Neural progenitor cell (in vitro differentiated cells): ENCODE data around the gene PIK3C2B. TPM values are rescaled to one million over a fixed set of nuclear protein-coding genes. Genes with fewer than 3 reads are reported as not detected.

Source experiments
- DNase-seq: peaks from one replicate; pipeline ENCODE4 v3.0.0-alpha.2; 2016; ENCODE audit warnings: low spot score
- H2AFZ ChIP-seq: fragments of 200-600 bp; sonication (generic); replicated peaks from 2 replicates; pipeline ENCODE4 v1.6.1; 2016; ENCODE audit warnings: antibody characterized with exemption
- H3F3A ChIP-seq: fragments of 200-600 bp; sonication (generic); 2 replicates; pipeline ENCODE4 v1.6.1; 2016; ENCODE audit warnings: antibody characterized with exemption, low read depth
- H3K27ac ChIP-seq: fragments of 200-600 bp; sonication (generic); 2 replicates; pipeline ENCODE4 v1.5.1; 2016; ENCODE audit warnings: mild to moderate bottlenecking
- H3K27me3 ChIP-seq: fragments of 200-600 bp; sonication (generic); 2 replicates; pipeline ENCODE4 v1.6.1; 2016; ENCODE audit warnings: mild to moderate bottlenecking, moderate library complexity
- H3K36me3 ChIP-seq: fragments of 200-600 bp; sonication (generic); 2 replicates; pipeline ENCODE4 v1.5.1; 2016
- H3K4me1 ChIP-seq: fragments of 200-600 bp; sonication (generic); 2 replicates; pipeline ENCODE4 v1.6.1; 2016; ENCODE audit warnings: mixed run types
- H3K4me2 ChIP-seq: fragments of 200-600 bp; sonication (generic); 2 replicates; pipeline ENCODE4 v1.6.1; 2016
- H3K4me3 ChIP-seq: fragments of 200-600 bp; sonication (generic); 2 replicates; pipeline ENCODE4 v1.5.1; 2016
- H3K79me2 ChIP-seq: fragments of 200-600 bp; sonication (generic); 2 replicates; pipeline ENCODE4 v1.6.1; 2016; ENCODE audit warnings: low read depth
- H3K9ac ChIP-seq: fragments of 200-600 bp; sonication (generic); 2 replicates; pipeline ENCODE4 v1.6.1; 2016
- H3K9me3 ChIP-seq: fragments of 200-600 bp; sonication (generic); 2 replicates; pipeline ENCODE4 v1.5.1; 2016; ENCODE audit warnings: low read depth
- H4K20me1 ChIP-seq: fragments of 200-600 bp; sonication (generic); 2 replicates; pipeline ENCODE4 v1.6.1; 2016; ENCODE audit warnings: low read depth
- H3K27ac Mint-ChIP-seq: 3 replicates; pipeline ENCODE4 v1.8.0; 2021; ENCODE audit warnings: mixed read lengths
- H3K27me3 Mint-ChIP-seq: 2 replicates; pipeline ENCODE4 v1.8.0; 2022; ENCODE audit warnings: low read depth, mild to moderate bottlenecking, inconsistent platforms, moderate library complexity, mixed read lengths; ENCODE audit not compliant: insufficient read depth
- H3K36me3 Mint-ChIP-seq: 3 replicates; pipeline ENCODE4 v1.8.0; 2021; ENCODE audit warnings: mixed read lengths
- H3K4me1 Mint-ChIP-seq: 3 replicates; pipeline ENCODE4 v1.8.0; 2021; ENCODE audit warnings: mixed read lengths
- H3K4me3 Mint-ChIP-seq: 3 replicates; pipeline ENCODE4 v1.8.0; 2021; ENCODE audit warnings: mild to moderate bottlenecking, moderate library complexity, mixed read lengths
- H3K9me3 Mint-ChIP-seq: 3 replicates; pipeline ENCODE4 v1.8.0; 2020; ENCODE audit warnings: mixed read lengths
- EZH2 ChIP-seq: fragments of 200-600 bp; sonication (generic); IDR thresholded peaks from 2 replicates; pipeline ENCODE4 v1.6.1; 2017; ENCODE audit warnings: antibody characterized with exemption, mild to moderate bottlenecking, moderate library complexity
- EZH2phosphoT487 ChIP-seq: fragments of 200-600 bp; sonication (generic); IDR thresholded peaks from 2 replicates; pipeline ENCODE4 v1.6.1; 2017; ENCODE audit warnings: antibody characterized with exemption
- total RNA-seq: library from RNA; depleted of rRNA; stranded (reverse); fragments of >200 nt; gene quantifications from 2 replicates; pipeline ENCODE4 v1.2.3, GENCODE V29; 2015; ENCODE audit warnings: low replicate concordance
- TF ChIP-seq, protein P1 (sequence below): fragments of 200-600 bp; sonication (generic); IDR thresholded peaks from 2 replicates; pipeline ENCODE4 v1.5.1; 2017; ENCODE audit warnings: antibody characterized with exemption, mild to moderate bottlenecking

The PIK3C2B gene
- total RNA-seq, 1 donor from 2014 or later: 20.7 TPM

GRCh38 chr1:204506969-204507316, 12.3 kb upstream of the PIK3C2B start:
- Mint-ChIP-seq H3K4me3 (peak overlapping the region; percentile 93), H3K9me3 (peaks cover 12% of the 10 kb centered on the region), H3K36me3 (peaks cover 7% of the 10 kb centered on the region), H3K27me3 (peaks cover 28% of the 10 kb centered on the region), H3K27ac (peak overlapping the region; percentile 90), H3K4me1 (peaks cover 25% of the 10 kb centered on the region)
- no peaks in the 10 kb centered on the region for H3K79me2 ChIP-seq
- H3K4me1 ChIP-seq: no peaks in the 10 kb centered on the region
- no peaks in the 10 kb centered on the region for H3K27me3 ChIP-seq
- H3K4me2 ChIP-seq: peak overlapping the region; percentile 83
- no peak for TF ChIP-seq EZH2phosphoT487
- TF ChIP-seq, protein P1, sequence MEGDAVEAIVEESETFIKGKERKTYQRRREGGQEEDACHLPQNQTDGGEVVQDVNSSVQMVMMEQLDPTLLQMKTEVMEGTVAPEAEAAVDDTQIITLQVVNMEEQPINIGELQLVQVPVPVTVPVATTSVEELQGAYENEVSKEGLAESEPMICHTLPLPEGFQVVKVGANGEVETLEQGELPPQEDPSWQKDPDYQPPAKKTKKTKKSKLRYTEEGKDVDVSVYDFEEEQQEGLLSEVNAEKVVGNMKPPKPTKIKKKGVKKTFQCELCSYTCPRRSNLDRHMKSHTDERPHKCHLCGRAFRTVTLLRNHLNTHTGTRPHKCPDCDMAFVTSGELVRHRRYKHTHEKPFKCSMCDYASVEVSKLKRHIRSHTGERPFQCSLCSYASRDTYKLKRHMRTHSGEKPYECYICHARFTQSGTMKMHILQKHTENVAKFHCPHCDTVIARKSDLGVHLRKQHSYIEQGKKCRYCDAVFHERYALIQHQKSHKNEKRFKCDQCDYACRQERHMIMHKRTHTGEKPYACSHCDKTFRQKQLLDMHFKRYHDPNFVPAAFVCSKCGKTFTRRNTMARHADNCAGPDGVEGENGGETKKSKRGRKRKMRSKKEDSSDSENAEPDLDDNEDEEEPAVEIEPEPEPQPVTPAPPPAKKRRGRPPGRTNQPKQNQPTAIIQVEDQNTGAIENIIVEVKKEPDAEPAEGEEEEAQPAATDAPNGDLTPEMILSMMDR: no peak
- no peak for TF ChIP-seq EZH2
- H3K4me3 ChIP-seq: peak overlapping the region; percentile 92
- H4K20me1 ChIP-seq: no peaks in the 10 kb centered on the region
- H3K9me3 ChIP-seq: no peaks in the 10 kb centered on the region
- H3K27ac ChIP-seq: peak overlapping the region; percentile 18
- peaks cover 26% of the 10 kb centered on the region for H3F3A ChIP-seq
- DNase-seq: peak; percentile 92
- peak overlapping the region; percentile 97 for H2AFZ ChIP-seq
- H3K9ac ChIP-seq: peak overlapping the region; percentile 59
- H3K36me3 ChIP-seq: no peaks in the 10 kb centered on the region

DNA sequence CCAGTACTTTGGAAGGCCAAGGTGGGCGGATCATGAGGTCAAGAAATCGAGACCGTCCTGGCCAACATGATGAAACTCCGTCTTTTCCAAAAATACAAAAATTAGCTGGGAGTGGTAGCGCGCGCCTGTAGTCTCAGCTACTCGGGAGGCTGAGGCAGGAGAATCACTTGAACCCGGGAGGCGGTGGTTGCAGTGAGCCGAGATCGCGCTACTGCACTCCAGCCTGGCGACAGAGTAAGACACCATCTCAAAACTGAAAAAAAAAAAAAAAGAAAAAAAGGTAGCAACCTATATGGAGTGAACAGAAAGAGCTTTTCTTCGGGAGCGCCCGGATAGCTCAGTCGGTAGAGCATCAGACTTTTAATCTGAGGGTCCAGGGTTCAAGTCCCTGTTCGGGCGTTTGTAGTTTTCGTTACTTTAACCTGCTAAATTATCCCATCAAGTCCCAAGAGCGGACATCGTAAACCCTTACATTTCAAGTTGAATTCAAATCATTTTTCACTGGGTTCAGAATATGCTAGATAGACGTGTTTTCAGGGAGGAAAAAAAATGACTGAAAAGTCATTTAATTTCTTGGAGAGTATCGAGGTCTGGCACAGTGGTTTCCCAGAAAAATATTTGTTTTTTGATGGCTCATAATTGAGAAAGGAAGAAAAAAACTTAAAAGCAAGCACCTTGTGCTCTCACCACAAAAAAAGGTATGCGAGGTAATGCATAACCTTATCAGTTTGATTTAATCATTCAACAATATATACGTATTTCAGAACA, 11.8 kb upstream of the PIK3C2B start:
- Mint-ChIP-seq H3K27ac (peak overlapping the region; percentile 90), H3K36me3 (peaks cover 7% of the 10 kb centered on the region), H3K9me3 (peaks cover 12% of the 10 kb centered on the region), H3K27me3 (peaks cover 28% of the 10 kb centered on the region), H3K4me1 (peaks cover 25% of the 10 kb centered on the region), H3K4me3 (peak overlapping the region; percentile 93)
- peak overlapping the region; percentile 83 for H3K4me2 ChIP-seq
- no peaks in the 10 kb centered on the region for H4K20me1 ChIP-seq
- peak overlapping the region; percentile 92 for H3K4me3 ChIP-seq
- peaks cover 26% of the 10 kb centered on the region for H3F3A ChIP-seq
- H2AFZ ChIP-seq: peak overlapping the region; percentile 46
- H3K9ac ChIP-seq: no peak overlapping the region
- no peaks in the 10 kb centered on the region for H3K9me3 ChIP-seq
- H3K4me1 ChIP-seq: no peaks in the 10 kb centered on the region
- no peaks in the 10 kb centered on the region for H3K79me2 ChIP-seq
- H3K36me3 ChIP-seq: no peaks in the 10 kb centered on the region
- H3K27me3 ChIP-seq: no peaks in the 10 kb centered on the region
- TF ChIP-seq EZH2phosphoT487 (no peak), EZH2 (no peak)
- TF ChIP-seq, protein P1: no peak
- no peak overlapping the region for H3K27ac ChIP-seq
- peak; percentile 88 for DNase-seq

- H3K4me3 Mint-ChIP-seq: peak overlapping the region; percentile 93
- H3K27me3 ChIP-seq: no peaks in the 10 kb centered on the region
- no peaks in the 10 kb centered on the region for H3K4me1 ChIP-seq
- no peaks in the 10 kb centered on the region for H3K36me3 ChIP-seq
- H3K27me3 Mint-ChIP-seq: peaks cover 28% of the 10 kb centered on the region
- peaks cover 12% of the 10 kb centered on the region for H3K9me3 Mint-ChIP-seq
- no peak overlapping the region for H3K27ac ChIP-seq
- H3K27ac Mint-ChIP-seq: peak overlapping the region; percentile 90
- peaks cover 7% of the 10 kb centered on the region for H3K36me3 Mint-ChIP-seq
- DNase-seq: no peak
- no peaks in the 10 kb centered on the region for H3K9me3 ChIP-seq
- no peak overlapping the region for H3K9ac ChIP-seq
- peak overlapping the region; percentile 69 for H3K4me2 ChIP-seq
- no peaks in the 10 kb centered on the region for H3K79me2 ChIP-seq
- peaks cover 25% of the 10 kb centered on the region for H3K4me1 Mint-ChIP-seq
- H3K4me3 ChIP-seq: peak overlapping the region; percentile 92
- peak overlapping the region; percentile 46 for H2AFZ ChIP-seq
- TF ChIP-seq, protein P1: no peak
- H3F3A ChIP-seq: peaks cover 26% of the 10 kb centered on the region
- H4K20me1 ChIP-seq: no peaks in the 10 kb centered on the region
Measured at GRCh38 chr1:204505674-204506200, 11.1 kb upstream of the PIK3C2B start.
